Measurements from ENCODE around the gene SLC44A5.
"Not testable (repeated sequence)": the region's sequence is repeated elsewhere in the genome, so short reads cannot be mapped to it uniquely, and the experiment has no call there.

SLC44A5 gene

DNA sequence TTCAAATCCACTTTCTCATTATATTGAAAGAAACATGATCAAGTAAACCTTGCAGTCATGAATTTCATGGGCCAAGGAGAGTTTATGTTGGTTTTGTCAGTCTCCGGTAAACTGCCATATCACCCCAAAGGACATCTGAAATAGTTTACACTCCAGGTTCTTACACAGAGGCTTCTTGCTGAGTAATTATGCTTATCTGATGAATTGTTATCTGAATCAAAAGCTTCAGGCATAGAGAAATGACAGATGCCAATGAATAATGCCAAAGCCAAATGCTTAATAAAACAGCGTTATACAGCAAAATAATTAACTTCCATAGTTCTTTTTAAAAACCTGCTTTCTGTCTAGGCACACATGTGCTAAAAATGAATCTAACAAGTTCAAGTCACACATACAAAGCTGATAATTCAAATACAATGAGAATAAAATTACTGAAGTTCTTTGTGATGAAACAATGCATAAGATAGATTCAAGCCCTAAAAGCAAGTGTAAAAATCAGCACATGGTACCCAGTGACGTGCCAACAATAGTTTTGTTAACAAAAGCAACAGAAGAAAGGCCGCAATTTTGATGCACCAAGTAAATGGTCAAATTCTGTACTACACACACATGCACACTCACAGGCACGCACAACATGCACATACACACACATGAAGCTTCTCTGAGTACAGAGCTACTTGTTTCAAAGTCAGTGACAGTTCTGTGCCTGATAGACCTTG is 109.2 kb downstream of the SLC44A5 start:
- H3K4me3 ChIP-seq (replicated peaks; ENCODE audit: low read depth, low read length) = no peak overlapping the region
- DNase-seq (ENCODE audit: extremely low read depth, low read depth) = no peak
- no peak for TF ChIP-seq CTCF (IDR thresholded peaks at IDR 0.05; ENCODE audit: low read depth, low read length, missing control alignments)

DNA sequence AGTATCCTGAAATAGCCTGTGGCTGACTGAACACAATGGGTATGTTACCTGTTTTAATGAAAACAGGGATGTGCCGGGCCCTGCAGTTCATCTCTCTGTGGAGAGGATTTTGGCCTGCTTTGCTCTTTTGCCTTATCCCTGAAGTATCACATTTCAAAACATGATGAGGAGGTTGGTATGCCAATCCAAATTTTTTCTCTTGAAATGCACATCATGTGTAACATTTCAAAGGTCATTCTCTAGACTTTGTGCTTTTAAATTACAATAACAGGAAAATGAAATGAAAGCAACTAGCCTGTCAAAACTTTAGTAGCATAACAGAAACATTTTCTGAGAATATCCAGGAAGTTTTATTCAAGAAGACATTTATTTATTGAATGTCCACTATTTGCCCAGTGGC is 118.9 kb downstream of the SLC44A5 start:
- DNase-seq (ENCODE audit: extremely low read depth, low read depth) = no peak
- TF ChIP-seq CTCF (IDR thresholded peaks at IDR 0.05; ENCODE audit: low read depth, low read length, missing control alignments) = no peak
- no peak overlapping the region for H3K4me3 ChIP-seq (replicated peaks; ENCODE audit: low read depth, low read length)

DNA sequence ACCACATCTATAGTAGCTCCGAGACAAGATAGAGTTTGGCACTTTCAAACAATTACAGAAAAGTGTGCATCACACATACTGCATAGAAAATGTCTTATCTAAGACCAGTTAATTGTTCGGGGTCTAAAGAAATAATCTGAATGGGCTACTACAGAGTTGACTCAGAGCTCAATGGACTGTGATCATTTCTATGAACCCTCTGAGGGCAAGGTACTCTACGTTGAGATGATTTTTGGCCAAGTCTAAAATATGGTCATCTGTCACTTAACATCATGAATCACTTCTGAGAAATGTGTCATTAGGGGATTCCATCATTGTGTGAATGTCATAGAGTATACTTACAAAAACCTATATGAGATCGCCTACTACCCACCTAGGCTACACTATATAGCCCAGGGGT is 123.5 kb downstream of the SLC44A5 start:
- DNase-seq (ENCODE audit: extremely low read depth, low read depth) = no peak
- TF ChIP-seq CTCF (IDR thresholded peaks at IDR 0.05; ENCODE audit: low read depth, low read length, missing control alignments) = no peak
- no peak overlapping the region for H3K4me3 ChIP-seq (replicated peaks; ENCODE audit: low read depth, low read length)

GRCh38 chr1:75484789-75485188 is 126.1 kb downstream of the SLC44A5 start:
- H3K4me3 ChIP-seq (replicated peaks; ENCODE audit: low read depth, low read length) = no peak overlapping the region
- no peak for TF ChIP-seq CTCF (IDR thresholded peaks at IDR 0.05; ENCODE audit: low read depth, low read length, missing control alignments)
- no peak for DNase-seq (ENCODE audit: extremely low read depth, low read depth)

DNA sequence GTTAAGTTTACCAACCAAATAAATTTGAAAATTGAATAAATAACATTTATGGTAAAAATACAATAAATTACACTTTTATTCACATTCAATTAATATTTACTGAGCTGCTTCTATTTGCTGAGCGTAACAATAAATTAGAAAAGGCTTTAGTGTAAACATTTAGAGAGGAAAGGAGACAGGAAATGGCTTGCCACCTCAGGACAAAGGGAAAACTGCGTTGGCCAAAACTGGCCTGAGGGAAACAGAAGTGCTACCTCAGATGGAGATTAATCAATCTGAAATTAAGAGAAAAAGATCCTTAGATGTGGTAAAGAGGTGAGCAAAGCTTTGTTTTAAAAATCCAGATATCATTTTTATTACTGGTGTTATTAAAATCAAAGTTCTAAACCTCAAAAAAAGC is 128.0 kb downstream of the SLC44A5 start:
- DNase-seq (ENCODE audit: extremely low read depth, low read depth) = no peak
- TF ChIP-seq CTCF (IDR thresholded peaks at IDR 0.05; ENCODE audit: low read depth, low read length, missing control alignments) = no peak
- no peak overlapping the region for H3K4me3 ChIP-seq (replicated peaks; ENCODE audit: low read depth, low read length)

DNA sequence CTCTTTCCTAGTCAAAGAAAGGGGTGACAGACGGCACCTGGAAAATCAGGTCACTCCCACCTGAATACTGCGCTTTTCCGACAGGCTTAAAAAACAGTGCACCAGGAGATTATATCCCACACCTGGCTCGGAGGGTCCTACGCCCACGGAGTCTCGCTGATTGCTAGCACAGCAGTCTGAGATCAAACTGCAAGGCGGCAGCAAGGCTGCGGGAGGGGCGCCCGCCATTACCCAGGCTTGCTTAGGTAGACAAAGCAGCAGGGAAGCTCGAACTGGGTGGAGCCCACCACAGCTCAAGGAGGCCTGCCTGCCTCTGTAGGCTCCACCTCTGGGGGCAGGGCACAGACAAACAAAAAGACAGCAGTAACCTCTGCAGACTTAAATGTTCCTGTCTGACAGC is 134.4 kb downstream of the SLC44A5 start:
- H3K4me3 ChIP-seq (replicated peaks; ENCODE audit: low read depth, low read length); DNase-seq (ENCODE audit: extremely low read depth, low read depth): not testable (repeated sequence)

- DNase-seq (ENCODE audit: extremely low read depth, low read depth) = no peak
- no peak for TF ChIP-seq CTCF (IDR thresholded peaks at IDR 0.05; ENCODE audit: low read depth, low read length, missing control alignments)
- H3K4me3 ChIP-seq (replicated peaks; ENCODE audit: low read depth, low read length) = no peak overlapping the region
These were observed 135.2 kb downstream of the SLC44A5 start for GRCh38 chr1:75475696-75476095.

Data from HFF-Myc (cell line).